T-helper 1 cell treated with Interleukin-12 subunit alpha and Interleukin-12 subunit beta and Interleukin-4 antibody, amounts not matched to agents 30 μg/mL and 1 μg/mL, for 36 hours (primary cell): ENCODE results near the gene CHMP3.

Source experiments
- H3K27ac Mint-ChIP-seq: one replicate; pipeline ENCODE4 v1.8.0; 2021; ENCODE audit warnings: mild to moderate bottlenecking, mixed read lengths
- H3K27me3 Mint-ChIP-seq: one replicate; pipeline ENCODE4 v1.8.0; 2021; ENCODE audit warnings: low read depth, mixed read lengths
- H3K36me3 Mint-ChIP-seq: one replicate; pipeline ENCODE4 v1.8.0; 2021; ENCODE audit warnings: low read depth, mixed read lengths
- H3K4me1 Mint-ChIP-seq: one replicate; pipeline ENCODE4 v1.8.0; 2021; ENCODE audit warnings: low read depth, mixed read lengths
- H3K4me3 Mint-ChIP-seq: one replicate; pipeline ENCODE4 v1.8.0; 2021; ENCODE audit warnings: mild to moderate bottlenecking, moderate library complexity, mixed read lengths
- H3K9me3 Mint-ChIP-seq: one replicate; pipeline ENCODE4 v1.8.0; 2021; ENCODE audit warnings: mixed read lengths

Gene CHMP3

GRCh38 chr2:86542814-86543213 is 20.4 kb downstream of the CHMP3 start:
- Mint-ChIP-seq H3K4me3 (no peak overlapping the region), H3K9me3 (peaks cover 22% of the 10 kb centered on the region), H3K36me3 (peaks cover 41% of the 10 kb centered on the region), H3K27me3 (no peaks in the 10 kb centered on the region), H3K27ac (no peak overlapping the region), H3K4me1 (no peaks in the 10 kb centered on the region)

- Mint-ChIP-seq H3K4me1 (no peaks in the 10 kb centered on the region), H3K27me3 (no peaks in the 10 kb centered on the region), H3K27ac (no peak overlapping the region), H3K9me3 (peaks cover 22% of the 10 kb centered on the region), H3K4me3 (no peak overlapping the region), H3K36me3 (peaks cover 33% of the 10 kb centered on the region)
Observed at GRCh38 chr2:86541334-86541733, 21.9 kb downstream of the CHMP3 start.

- peaks cover 48% of the 10 kb centered on the region for H3K9me3 Mint-ChIP-seq
- H3K27ac Mint-ChIP-seq, result no peak overlapping the region
- no peak overlapping the region for H3K4me3 Mint-ChIP-seq
- peaks cover 31% of the 10 kb centered on the region for H3K36me3 Mint-ChIP-seq
- H3K27me3 Mint-ChIP-seq, result no peaks in the 10 kb centered on the region
- no peaks in the 10 kb centered on the region for H3K4me1 Mint-ChIP-seq
Observed at GRCh38 chr2:86533589-86533988, 29.7 kb downstream of the CHMP3 start.

GRCh38 chr2:86525421-86526340 is 37.6 kb downstream of the CHMP3 start:
- Mint-ChIP-seq H3K4me3 (no peak overlapping the region), H3K9me3 (no peaks in the 10 kb centered on the region), H3K4me1 (no peaks in the 10 kb centered on the region), H3K36me3 (peaks cover 21% of the 10 kb centered on the region), H3K27me3 (no peaks in the 10 kb centered on the region), H3K27ac (no peak overlapping the region)

- H3K36me3 Mint-ChIP-seq, result peaks cover 17% of the 10 kb centered on the region
- H3K27me3 Mint-ChIP-seq, result no peaks in the 10 kb centered on the region
- H3K9me3 Mint-ChIP-seq, result peaks cover 2% of the 10 kb centered on the region
- no peak overlapping the region for H3K4me3 Mint-ChIP-seq
- H3K4me1 Mint-ChIP-seq, result no peaks in the 10 kb centered on the region
- H3K27ac Mint-ChIP-seq, result no peak overlapping the region
Observed at GRCh38 chr2:86523491-86523890, 39.8 kb downstream of the CHMP3 start.

GRCh38 chr2:86522711-86523110 is 40.5 kb downstream of the CHMP3 start:
- no peak overlapping the region for H3K4me3 Mint-ChIP-seq
- peaks cover 8% of the 10 kb centered on the region for H3K9me3 Mint-ChIP-seq
- no peaks in the 10 kb centered on the region for H3K27me3 Mint-ChIP-seq

GRCh38 chr2:86521922-86522321 is 41.3 kb downstream of the CHMP3 start:
- Mint-ChIP-seq H3K9me3 (peaks cover 8% of the 10 kb centered on the region), H3K36me3 (peaks cover 14% of the 10 kb centered on the region)

More at GRCh38 chr2:86522711-86523110, 40.5 kb downstream of the CHMP3 start:
- no peak overlapping the region for H3K27ac Mint-ChIP-seq
- H3K4me1 Mint-ChIP-seq, result no peaks in the 10 kb centered on the region
- H3K36me3 Mint-ChIP-seq, result peaks cover 14% of the 10 kb centered on the region

GRCh38 chr2:86520153-86520552 is 43.1 kb downstream of the CHMP3 start:
- no peak overlapping the region for H3K4me3 Mint-ChIP-seq
- peaks cover 12% of the 10 kb centered on the region for H3K9me3 Mint-ChIP-seq
- H3K27me3 Mint-ChIP-seq, result no peaks in the 10 kb centered on the region
- H3K27ac Mint-ChIP-seq, result no peak overlapping the region
- peaks cover 5% of the 10 kb centered on the region for H3K36me3 Mint-ChIP-seq
- H3K4me1 Mint-ChIP-seq, result no peaks in the 10 kb centered on the region

More at GRCh38 chr2:86521922-86522321, 41.3 kb downstream of the CHMP3 start:
- H3K4me3 Mint-ChIP-seq, result no peak overlapping the region
- H3K27me3 Mint-ChIP-seq, result no peaks in the 10 kb centered on the region
- no peak overlapping the region for H3K27ac Mint-ChIP-seq
- H3K4me1 Mint-ChIP-seq, result no peaks in the 10 kb centered on the region

GRCh38 chr2:86519349-86519748 is 43.9 kb downstream of the CHMP3 start:
- Mint-ChIP-seq H3K4me3 (no peak overlapping the region), H3K4me1 (peaks cover 2% of the 10 kb centered on the region), H3K36me3 (peaks cover 7% of the 10 kb centered on the region), H3K9me3 (peaks cover 12% of the 10 kb centered on the region), H3K27me3 (no peaks in the 10 kb centered on the region), H3K27ac (no peak overlapping the region)

GRCh38 chr2:86518481-86518880 is 44.8 kb downstream of the CHMP3 start:
- H3K27me3 Mint-ChIP-seq, result no peaks in the 10 kb centered on the region
- peaks cover 12% of the 10 kb centered on the region for H3K9me3 Mint-ChIP-seq
- H3K27ac Mint-ChIP-seq, result no peak overlapping the region
- H3K4me3 Mint-ChIP-seq, result no peak overlapping the region
- peaks cover 7% of the 10 kb centered on the region for H3K36me3 Mint-ChIP-seq
- H3K4me1 Mint-ChIP-seq, result peaks cover 2% of the 10 kb centered on the region

- peaks cover 5% of the 10 kb centered on the region for H3K4me1 Mint-ChIP-seq
- H3K27ac Mint-ChIP-seq, result no peak overlapping the region
- H3K27me3 Mint-ChIP-seq, result no peaks in the 10 kb centered on the region
- peaks cover 18% of the 10 kb centered on the region for H3K36me3 Mint-ChIP-seq
- peaks cover 12% of the 10 kb centered on the region for H3K9me3 Mint-ChIP-seq
- no peak overlapping the region for H3K4me3 Mint-ChIP-seq
Observed at GRCh38 chr2:86513948-86514660, 49.1 kb downstream of the CHMP3 start.

- Mint-ChIP-seq H3K36me3 (peaks cover 23% of the 10 kb centered on the region), H3K4me1 (peaks cover 5% of the 10 kb centered on the region), H3K9me3 (peaks cover 5% of the 10 kb centered on the region), H3K27ac (no peak overlapping the region), H3K27me3 (no peaks in the 10 kb centered on the region), H3K4me3 (no peak overlapping the region)
Observed at GRCh38 chr2:86512892-86513291, 50.4 kb downstream of the CHMP3 start.

- Mint-ChIP-seq H3K9me3 (peaks cover 5% of the 10 kb centered on the region), H3K27me3 (no peaks in the 10 kb centered on the region), H3K27ac (no peak overlapping the region), H3K4me1 (peaks cover 5% of the 10 kb centered on the region), H3K4me3 (no peak overlapping the region), H3K36me3 (peaks cover 28% of the 10 kb centered on the region)
Observed at GRCh38 chr2:86512034-86512433, 51.2 kb downstream of the CHMP3 start.

- H3K4me3 Mint-ChIP-seq, result no peak overlapping the region
- H3K27me3 Mint-ChIP-seq, result no peaks in the 10 kb centered on the region
- H3K9me3 Mint-ChIP-seq, result no peaks in the 10 kb centered on the region
- no peak overlapping the region for H3K27ac Mint-ChIP-seq
- H3K4me1 Mint-ChIP-seq, result peaks cover 5% of the 10 kb centered on the region
- peaks cover 28% of the 10 kb centered on the region for H3K36me3 Mint-ChIP-seq
Observed at GRCh38 chr2:86510436-86510933, 52.8 kb downstream of the CHMP3 start.

- Mint-ChIP-seq H3K36me3 (peaks cover 51% of the 10 kb centered on the region), H3K9me3 (peaks cover 1% of the 10 kb centered on the region), H3K27me3 (no peaks in the 10 kb centered on the region), H3K4me3 (no peak overlapping the region), H3K4me1 (peaks cover 3% of the 10 kb centered on the region), H3K27ac (no peak overlapping the region)
Observed at GRCh38 chr2:86507600-86507999, 55.6 kb downstream of the CHMP3 start.
